Keratinocyte (primary cell): Measurements from ENCODE around the gene TMEM139. TPM values are rescaled to one million over a fixed set of nuclear protein-coding genes. Genes with fewer than 3 reads are reported as not detected.
A peak's percentile ranks its signal among the peaks of the same experiment; 100 is the strongest.

Experiments used
- DNase-seq: peaks from one replicate; pipeline ENCODE4 v3.0.0-alpha.2; 2011; ENCODE audit warnings: low read depth, missing footprints, low spot score
- FAIRE-seq: peaks from 2 replicates; lab custom pipeline; 2011; peaks lifted over from hg19 to GRCh38; lab: Jason Lieb, UNC
- H2AFZ ChIP-seq: 2 replicates; pipeline ENCODE4 v1.6.0; 2012; ENCODE audit warnings: low read length, control low read depth, inconsistent platforms; ENCODE audit not compliant: control insufficient read depth
- H3K27ac ChIP-seq: 2 replicates; pipeline ENCODE4 v1.5.1; 2011; ENCODE audit warnings: low read length; ENCODE audit not compliant: control insufficient read depth, insufficient read depth
- H3K27me3 ChIP-seq: 3 replicates; pipeline ENCODE4 v1.6.0; 2011; ENCODE audit warnings: low read length; ENCODE audit not compliant: control insufficient read depth, insufficient read depth; ENCODE audit errors: extremely low read depth
- H3K36me3 ChIP-seq, 2 experiments: 2 replicates in 1 of 2; 3 replicates in 1 of 2; pipeline ENCODE4 v1.5.1; 2011; ENCODE audit warnings: low read length in 2 of 2, mild to moderate bottlenecking in 1 of 2; ENCODE audit not compliant: control insufficient read depth in 2 of 2, insufficient read depth in 2 of 2; ENCODE audit errors: extremely low read depth in 1 of 2
- H3K4me1 ChIP-seq: 3 replicates; pipeline ENCODE4 v1.5.1; 2011; ENCODE audit warnings: low read length; ENCODE audit not compliant: control insufficient read depth, insufficient read depth; ENCODE audit errors: extremely low read depth
- H3K4me2 ChIP-seq: 3 replicates; pipeline ENCODE4 v1.6.0; 2011; ENCODE audit warnings: low read depth, low read length; ENCODE audit not compliant: control insufficient read depth, insufficient read depth; ENCODE audit errors: extremely low read depth
- H3K4me3 ChIP-seq, 3 experiments: fragments of 200-600 bp in 1 of 3; sonication (generic) in 1 of 3; 2 replicates in 2 of 3; 3 replicates in 1 of 3; pipeline ENCODE4 v1.5.1; 2011 to 2016; ENCODE audit warnings: low read length in 3 of 3, mild to moderate bottlenecking in 3 of 3, control low read depth in 2 of 3, inconsistent platforms in 1 of 3, low read depth in 1 of 3, mixed read lengths in 1 of 3, mixed run types in 1 of 3, moderate library complexity in 1 of 3; ENCODE audit not compliant: control insufficient read depth in 2 of 3, insufficient read depth in 2 of 3; ENCODE audit errors: extremely low read depth in 1 of 3
- H3K79me2 ChIP-seq: 2 replicates; pipeline ENCODE4 v1.6.0; 2012; ENCODE audit warnings: low read length; ENCODE audit not compliant: control insufficient read depth, insufficient read depth
- H3K9ac ChIP-seq: 3 replicates; pipeline ENCODE4 v1.6.0; 2011; ENCODE audit warnings: low read length; ENCODE audit not compliant: control insufficient read depth, insufficient read depth; ENCODE audit errors: extremely low read depth
- H3K9me1 ChIP-seq: 3 replicates; pipeline ENCODE4 v1.6.0; 2011; ENCODE audit warnings: low read length; ENCODE audit not compliant: control insufficient read depth, insufficient read depth; ENCODE audit errors: extremely low read depth
- H3K9me3 ChIP-seq: 2 replicates; pipeline ENCODE4 v1.5.1; 2012; ENCODE audit warnings: low read depth, low read length; ENCODE audit not compliant: control insufficient read depth
- H4K20me1 ChIP-seq: 3 replicates; pipeline ENCODE4 v1.6.0; 2011; ENCODE audit warnings: low read length; ENCODE audit not compliant: control insufficient read depth, insufficient read depth; ENCODE audit errors: extremely low read depth
- CTCF ChIP-seq, 3 experiments: IDR thresholded peaks in 1 of 3; conservative IDR thresholded peaks in 1 of 3; optimal IDR thresholded peaks in 1 of 3; 2 replicates in 2 of 3; 3 replicates in 1 of 3; pipeline versions ENCODE3 to v1.5.1; 2011; ENCODE audit warnings: low read length in 3 of 3, mild to moderate bottlenecking in 3 of 3, moderate library complexity in 2 of 3, control low read depth in 1 of 3, inconsistent platforms in 1 of 3; ENCODE audit not compliant: insufficient read depth in 2 of 3; ENCODE audit errors: extremely low read depth in 1 of 3
- EZH2 ChIP-seq: IDR thresholded peaks from one replicate; pipeline ENCODE4 v1.6.1; 2012; ENCODE audit warnings: inconsistent platforms, mild to moderate bottlenecking, low read length, moderate library complexity
- dilution Hi-C: fragments of 300-500 bp; cut with MboI; formaldehyde crosslinking; loops from one replicate; pipeline ENCODE4 v1.7.0; 2020; ENCODE audit warnings: low sequenced_read_pairs; ENCODE audit not compliant: extremely low pct_ligation_motif_present
- polyA plus RNA-seq, 5 experiments: library from polyadenylated mRNA; depleted of rRNA in 3 of 5; stranded (reverse) in 3 of 5; stranded (forward) in 1 of 5; unstranded in 1 of 5; fragments of >200 nt; gene quantifications; 1 replicate in 1 of 5; 2 replicates in 3 of 5; 3 replicates in 1 of 5; pipeline versions ENCODE4 v1.2.1 to v1.2.3, GENCODE V29; 2011 to 2012; ENCODE audit warnings: missing spikeins in 2 of 5, low read depth in 1 of 5, low replicate concordance in 1 of 5

The TMEM139 gene
- polyA plus RNA-seq, 1 donor (not counting 4 experiments of a cell fraction or from before 2014, with no cell fraction given): 22.3 TPM

GRCh38 chr7:143331179-143331801, 46.5 kb downstream of the TMEM139 start:
- peaks cover 14% of the 10 kb centered on the region for H3K4me1 ChIP-seq
- peak overlapping the region; percentile 41 for H3K9ac ChIP-seq
- no peaks in the 10 kb centered on the region for H3K36me3 ChIP-seq
- peak overlapping the region; percentile 66 for H2AFZ ChIP-seq
- no peaks in the 10 kb centered on the region for H3K9me3 ChIP-seq
- DNase-seq: peak; percentile 33
- FAIRE-seq: peak; percentile 87
- TF ChIP-seq CTCF (optimal IDR thresholded peaks at IDR 0.05 in 1 of 3, IDR thresholded peaks at IDR 0.05 in 1 of 3, conservative IDR thresholded peaks at IDR 0.05 in 1 of 3; ENCODE audit: extremely low read depth in 1 of 3, insufficient read depth in 2 of 3, low read length in 3 of 3): no peak
- no peak for TF ChIP-seq EZH2
- dilution Hi-C loops: no loop called here
- H3K4me3 ChIP-seq: peak overlapping the region in 1 of 3 experiments; percentile 20
- peak overlapping the region; percentile 52 for H3K4me2 ChIP-seq
- no peaks in the 10 kb centered on the region for H4K20me1 ChIP-seq
- peak overlapping the region; percentile 67 for H3K27ac ChIP-seq
- peaks cover 3% of the 10 kb centered on the region for H3K9me1 ChIP-seq
- no peaks in the 10 kb centered on the region for H3K27me3 ChIP-seq
- no peaks in the 10 kb centered on the region for H3K79me2 ChIP-seq

- FAIRE-seq: no peak
- dilution Hi-C loops: no loop called here
- peaks cover 14% of the 10 kb centered on the region for H3K4me1 ChIP-seq
Measured at GRCh38 chr7:143334244-143334643, 49.5 kb downstream of the TMEM139 start.

More at GRCh38 chr7:143334244-143334643, 49.5 kb downstream of the TMEM139 start:
- Histone ChIP-seq H3K79me2 (no peaks in the 10 kb centered on the region), H3K36me3 (no peaks in the 10 kb centered on the region), H3K27me3 (no peaks in the 10 kb centered on the region), H3K9ac (no peak overlapping the region), H2AFZ (no peak overlapping the region), H3K9me3 (no peaks in the 10 kb centered on the region), H3K4me3 (no peak overlapping the region), H3K4me2 (no peak overlapping the region), H3K9me1 (peaks cover 3% of the 10 kb centered on the region), H3K27ac (no peak overlapping the region), H4K20me1 (no peaks in the 10 kb centered on the region)
- TF ChIP-seq EZH2 (no peak), CTCF (optimal IDR thresholded peaks at IDR 0.05 in 1 of 3, IDR thresholded peaks at IDR 0.05 in 1 of 3, conservative IDR thresholded peaks at IDR 0.05 in 1 of 3; ENCODE audit: extremely low read depth in 1 of 3, insufficient read depth in 2 of 3, low read length in 3 of 3) (no peak)
- no peak for DNase-seq
